GM19455 (cell line): Measurements from ENCODE around the gene BNIP5.

Experiments used
- ATAC-seq: cut with Tn5 transposase; IDR thresholded peaks from one replicate; pipeline ENCODE4 v1.9.1; 2021; ENCODE audit not compliant: unreplicated experiment

BNIP5 gene

DNA sequence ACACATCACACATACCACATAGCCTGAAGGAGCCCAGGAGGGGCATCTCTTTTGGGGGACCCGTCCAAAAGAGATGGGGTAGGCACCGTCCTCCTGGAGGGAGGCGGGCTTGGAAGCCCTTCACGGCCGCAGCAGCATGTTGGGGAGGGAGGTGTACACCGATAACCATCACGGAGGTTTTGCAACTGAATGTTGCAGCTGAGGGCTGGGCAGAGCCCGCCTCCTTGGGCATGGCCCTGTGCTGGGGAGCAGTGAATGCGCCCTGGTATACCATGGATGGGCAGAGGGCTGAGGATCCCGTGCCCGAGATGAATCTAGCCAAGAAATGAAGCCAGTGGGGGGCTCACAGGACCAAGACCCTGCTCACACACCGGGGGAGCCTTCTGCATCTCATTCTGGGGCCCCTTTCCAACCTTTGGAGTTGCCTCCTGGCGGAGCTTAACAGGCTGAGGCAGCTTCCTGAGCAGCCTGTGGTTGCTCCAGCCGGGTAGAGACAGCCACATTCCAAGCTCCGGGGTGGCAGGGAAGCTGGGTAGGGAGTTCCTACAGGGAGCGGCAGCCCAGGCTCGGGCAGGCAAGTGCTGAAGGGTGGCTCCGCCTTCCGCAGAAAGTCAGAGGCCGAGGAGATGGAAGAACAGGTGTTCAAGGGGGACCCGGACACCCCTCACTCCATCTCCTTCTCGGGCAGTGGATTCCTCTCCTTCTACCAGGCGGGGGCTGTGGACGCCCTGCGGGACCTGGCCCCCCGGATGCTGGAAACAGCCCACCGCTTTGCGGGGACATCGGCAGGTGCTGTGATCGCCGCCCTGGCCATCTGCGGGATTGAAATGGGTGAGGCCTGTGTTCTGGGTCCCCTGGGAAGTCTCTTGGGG, 66.6 kb downstream of the BNIP5 start, which contains the start of gene PNPLA1:
PNPLA1 (plus strand) TSS at position 227 of the 872 bp plus-strand sequence; CDS start at position 627, 400 bp downstream.
- no peak for ATAC-seq

GRCh38 chr6:36268478-36269275, 68.0 kb downstream of the BNIP5 start:
- ATAC-seq: no peak

GRCh38 chr6:36267731-36268477, 68.8 kb downstream of the BNIP5 start:
- ATAC-seq: no peak

DNA sequence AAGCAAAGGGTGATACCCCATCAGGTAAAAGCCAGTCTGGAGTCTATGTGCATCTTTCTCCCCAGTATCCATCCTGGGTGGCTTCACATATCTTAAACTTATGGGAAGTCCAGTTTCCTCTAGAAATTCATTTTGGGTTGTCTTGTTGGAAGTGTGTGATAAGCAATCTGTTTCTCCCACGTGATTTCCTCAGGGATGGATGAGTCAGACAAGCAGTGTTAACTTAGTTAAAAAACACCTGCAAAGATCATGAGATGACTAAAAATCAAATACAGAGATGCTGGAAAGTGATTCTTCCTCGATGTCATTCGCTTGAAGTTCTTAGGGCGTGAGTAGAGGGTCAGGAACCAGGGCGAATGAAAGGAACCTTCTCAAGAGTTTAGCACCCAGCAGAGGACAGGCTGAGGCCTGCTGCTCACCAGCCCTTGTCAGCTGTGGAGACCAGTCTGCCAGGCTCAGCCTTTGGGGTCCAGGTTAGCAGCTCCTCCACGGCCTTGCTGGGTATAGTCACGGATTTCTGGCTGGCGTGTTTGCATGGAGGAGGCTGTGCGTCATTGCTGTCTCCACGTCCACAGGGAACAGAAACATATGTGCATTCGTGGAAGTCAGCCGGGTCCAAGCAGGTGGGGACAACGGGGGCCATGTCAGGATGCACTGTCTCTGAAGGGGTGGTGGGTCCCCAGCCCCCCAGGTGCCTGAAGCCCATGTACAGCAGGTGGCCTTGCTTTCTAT, 69.6 kb downstream of the BNIP5 start:
- no peak for ATAC-seq
